ENCODE measurements around the gene CABLES2.
"Not testable (repeated sequence)": the region's sequence is repeated elsewhere in the genome, so short reads cannot be mapped to it uniquely, and the experiment has no call there.

CABLES2 gene

GRCh38 chr20:62387933-62388635 lies 19.0 kb downstream of the CABLES2 start:
- no peak for DNase-seq

- DNase-seq, result no peak
These were observed 19.7 kb downstream of the CABLES2 start for GRCh38 chr20:62387219-62387913.

- peak; percentile 85 for DNase-seq
These were observed 20.5 kb downstream of the CABLES2 start, which contains the start of gene RPS21 for GRCh38 chr20:62386383-62387218. Gene RPS21 (plus strand): TSS chr20:62387103. CDS start chr20:62387339, 236 bp downstream.

GRCh38 chr20:62382306-62383198 lies 24.5 kb downstream of the CABLES2 start:
- peak; percentile 52 for DNase-seq

GRCh38 chr20:62381842-62382241 lies 25.2 kb downstream of the CABLES2 start:
- no peak for DNase-seq

GRCh38 chr20:62381202-62381797 lies 25.8 kb downstream of the CABLES2 start:
- DNase-seq, result no peak

- no peak for DNase-seq
These were observed 28.9 kb downstream of the CABLES2 start for GRCh38 chr20:62378215-62378614.

GRCh38 chr20:62377615-62378178 lies 29.4 kb downstream of the CABLES2 start:
- no peak for DNase-seq

GRCh38 chr20:62377064-62377461 lies 30.0 kb downstream of the CABLES2 start:
- DNase-seq, result no peak

GRCh38 chr20:62376112-62377063 lies 30.7 kb downstream of the CABLES2 start:
- DNase-seq, result no peak

GRCh38 chr20:62374331-62375152 lies 32.5 kb downstream of the CABLES2 start:
- no peak for DNase-seq

GRCh38 chr20:62373631-62374179 lies 33.4 kb downstream of the CABLES2 start:
- DNase-seq, result not testable (repeated sequence)

GRCh38 chr20:62372042-62372993 lies 34.8 kb downstream of the CABLES2 start:
- no peak for DNase-seq

GRCh38 chr20:62371588-62372041 lies 35.5 kb downstream of the CABLES2 start:
- DNase-seq, result no peak

- no peak for DNase-seq
These were observed 36.1 kb downstream of the CABLES2 start for GRCh38 chr20:62370807-62371587.

GRCh38 chr20:62370115-62370806 lies 36.8 kb downstream of the CABLES2 start:
- DNase-seq, result no peak

GRCh38 chr20:62369815-62370114 lies 37.3 kb downstream of the CABLES2 start:
- DNase-seq, result no peak

Measured in NK-92 treated with Interleukin-12 subunit alpha and Interleukin-12 subunit beta, amount 100 ng/mL, for 24 hours (cell line).